T-helper 22 cell (primary cell): Measurements from ENCODE around the gene ACOT4.
"Not testable (repeated sequence)": the region's sequence is repeated elsewhere in the genome, so short reads cannot be mapped to it uniquely, and the experiment has no call there.

Experiments
- DNase-seq: peaks from one replicate; pipeline ENCODE4 v3.0.0-alpha.2; 2020; ENCODE audit warnings: low read depth

ACOT4 gene

GRCh38 chr14:73633116-73634010, 41.7 kb downstream of the ACOT4 start:
- peak; percentile 4 for DNase-seq

- no peak for DNase-seq
Observed at GRCh38 chr14:73634011-73634833, 42.5 kb downstream of the ACOT4 start.

GRCh38 chr14:73636355-73636754, 44.7 kb downstream of the ACOT4 start:
- DNase-seq = not testable (repeated sequence)

GRCh38 chr14:73637830-73638229, 46.2 kb downstream of the ACOT4 start:
- DNase-seq = no peak

- no peak for DNase-seq
Observed at GRCh38 chr14:73640796-73641365, 49.2 kb downstream of the ACOT4 start.

GRCh38 chr14:73644531-73645247, 53.0 kb downstream of the ACOT4 start, which contains the start of gene DNAL1:
Gene DNAL1 (plus strand): TSS chr14:73644986. CDS start chr14:73645040, 54 bp downstream.
- peak; percentile 78 for DNase-seq

- DNase-seq = no peak
Observed at GRCh38 chr14:73645248-73645610, 53.6 kb downstream of the ACOT4 start.
